Cardiac muscle cell (in vitro differentiated cells and primary cell): ENCODE results near the gene VWA2. TPM values are rescaled to one million over a fixed set of nuclear protein-coding genes. Genes with fewer than 3 reads are reported as not detected.

Experiments used
- DNase-seq, 2 donors: peaks; one replicate each; pipeline versions ENCODE4 v3.0.0 to v3.0.0-alpha.2; 2010 to 2017; ENCODE audit warnings: low read depth in 1 of 2, low spot score in 1 of 2
- H3K27ac ChIP-seq: fragments of 200-600 bp; sonication (generic); 2 replicates; pipeline ENCODE4 v1.5.1; 2016
- H3K27me3 ChIP-seq: fragments of 200-600 bp; sonication (generic); 2 replicates; pipeline ENCODE4 v1.6.0; 2016; ENCODE audit warnings: control low read depth
- H3K36me3 ChIP-seq: fragments of 200-600 bp; sonication (generic); 2 replicates; pipeline ENCODE4 v1.5.1; 2016; ENCODE audit warnings: control low read depth
- H3K4me1 ChIP-seq: fragments of 200-600 bp; sonication (generic); 2 replicates; pipeline ENCODE4 v1.8.1; 2017; ENCODE audit warnings: low read depth, mild to moderate bottlenecking, mixed run types
- H3K4me3 ChIP-seq: fragments of 200-600 bp; sonication (generic); 2 replicates; pipeline ENCODE4 v1.5.1; 2016; ENCODE audit warnings: mild to moderate bottlenecking
- H3K9me3 ChIP-seq: fragments of 200-600 bp; sonication (generic); 2 replicates; pipeline ENCODE4 v1.5.1; 2017; ENCODE audit warnings: low read depth, mild to moderate bottlenecking, control low read depth
- polyA plus RNA-seq: library from polyadenylated mRNA; unstranded; fragments of >200 nt; fragmentation: Nextera tagmentation; extraction: Ambion mirVana; gene quantifications from 2 replicates; pipeline ENCODE4 v1.2.1, GENCODE V29; 2016
- total RNA-seq: library from RNA; depleted of rRNA; stranded (reverse); fragments of >200 nt; gene quantifications from 2 replicates; pipeline ENCODE4 v1.2.3, GENCODE V29; 2016
- TF ChIP-seq, protein P1 (sequence below): IDR thresholded peaks from 2 replicates; pipeline ENCODE4 v1.5.1; 2012; ENCODE audit warnings: low read depth, mild to moderate bottlenecking, low read length

The VWA2 gene
- total and polyA plus RNA-seq, 2 experiments from 2014 or later: not detected

DNA sequence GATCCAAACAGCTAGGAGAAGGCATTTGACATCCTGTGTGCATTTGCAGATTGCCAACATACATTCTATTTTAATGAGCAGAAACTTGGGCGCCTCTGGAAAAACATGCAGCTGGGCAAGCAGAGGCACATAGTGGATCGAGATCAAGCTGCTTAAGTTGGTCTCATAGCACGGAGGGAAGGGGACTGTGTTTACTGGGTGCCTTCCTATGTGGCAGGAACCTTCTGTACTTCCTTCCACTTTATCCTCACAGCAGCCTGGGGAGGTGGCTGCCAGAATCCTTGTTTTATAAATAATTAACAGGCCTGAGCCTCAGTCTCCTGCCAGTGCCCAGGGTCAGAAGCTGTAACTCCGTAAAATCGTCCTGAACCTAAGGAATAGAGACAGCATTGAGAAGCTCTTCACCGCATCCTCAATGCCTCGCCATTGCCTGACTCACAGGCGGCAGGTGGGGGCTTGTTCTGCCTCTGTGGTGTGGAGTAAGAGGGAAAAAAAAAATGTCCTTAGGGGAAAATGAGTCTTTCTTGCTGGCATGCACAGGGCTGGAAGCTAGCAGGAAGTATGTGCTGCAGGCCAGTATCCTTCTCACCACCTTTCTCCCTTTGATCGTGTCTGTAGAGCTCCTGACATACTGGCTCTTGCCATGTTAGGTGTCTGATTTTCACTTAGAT, 6.2 kb downstream of the VWA2 start:
- peaks cover 42% of the 10 kb centered on the region for H3K27me3 ChIP-seq

DNA sequence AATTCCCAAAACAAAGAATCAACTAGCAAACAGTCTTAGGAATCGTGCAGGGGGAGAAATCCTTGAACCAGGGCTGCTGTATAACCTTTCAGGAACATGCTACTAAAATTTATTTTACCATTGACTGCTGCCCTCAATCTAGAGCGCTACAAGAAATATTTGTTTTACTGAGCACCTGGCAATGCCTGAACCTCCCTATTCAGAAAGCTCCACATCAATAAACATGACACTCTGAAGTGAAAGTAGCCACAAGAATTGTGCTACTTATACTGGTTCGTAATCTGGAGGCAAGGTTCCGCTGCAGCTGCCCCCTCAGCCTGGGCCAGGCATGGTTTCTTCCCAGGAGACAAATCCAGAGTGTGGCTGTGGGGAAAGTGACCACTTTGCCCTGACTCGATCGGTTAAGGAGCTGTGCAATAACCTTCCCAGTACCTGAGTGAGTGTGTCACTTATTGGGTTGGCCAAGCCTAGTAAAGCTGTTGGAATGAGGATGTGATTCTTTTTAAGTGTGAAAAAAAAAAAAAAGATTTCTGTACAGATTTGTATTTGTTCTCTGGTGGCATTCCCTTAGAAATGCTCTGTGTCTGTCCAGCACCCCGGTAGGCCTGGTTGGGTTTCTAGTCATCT, 7.7 kb downstream of the VWA2 start:
- Histone ChIP-seq H3K27me3 (peaks cover 27% of the 10 kb centered on the region), H3K4me3 (no peak overlapping the region), H3K9me3 (no peaks in the 10 kb centered on the region), H3K36me3 (no peaks in the 10 kb centered on the region), H3K27ac (no peak overlapping the region), H3K4me1 (no peaks in the 10 kb centered on the region)
- TF ChIP-seq, protein P1, sequence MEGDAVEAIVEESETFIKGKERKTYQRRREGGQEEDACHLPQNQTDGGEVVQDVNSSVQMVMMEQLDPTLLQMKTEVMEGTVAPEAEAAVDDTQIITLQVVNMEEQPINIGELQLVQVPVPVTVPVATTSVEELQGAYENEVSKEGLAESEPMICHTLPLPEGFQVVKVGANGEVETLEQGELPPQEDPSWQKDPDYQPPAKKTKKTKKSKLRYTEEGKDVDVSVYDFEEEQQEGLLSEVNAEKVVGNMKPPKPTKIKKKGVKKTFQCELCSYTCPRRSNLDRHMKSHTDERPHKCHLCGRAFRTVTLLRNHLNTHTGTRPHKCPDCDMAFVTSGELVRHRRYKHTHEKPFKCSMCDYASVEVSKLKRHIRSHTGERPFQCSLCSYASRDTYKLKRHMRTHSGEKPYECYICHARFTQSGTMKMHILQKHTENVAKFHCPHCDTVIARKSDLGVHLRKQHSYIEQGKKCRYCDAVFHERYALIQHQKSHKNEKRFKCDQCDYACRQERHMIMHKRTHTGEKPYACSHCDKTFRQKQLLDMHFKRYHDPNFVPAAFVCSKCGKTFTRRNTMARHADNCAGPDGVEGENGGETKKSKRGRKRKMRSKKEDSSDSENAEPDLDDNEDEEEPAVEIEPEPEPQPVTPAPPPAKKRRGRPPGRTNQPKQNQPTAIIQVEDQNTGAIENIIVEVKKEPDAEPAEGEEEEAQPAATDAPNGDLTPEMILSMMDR: no peak
- DNase-seq: no peak

More for the DNA sequence above, 6.2 kb downstream of the VWA2 start:
- Histone ChIP-seq H3K36me3 (no peaks in the 10 kb centered on the region), H3K4me3 (no peak overlapping the region), H3K4me1 (no peaks in the 10 kb centered on the region), H3K9me3 (no peaks in the 10 kb centered on the region), H3K27ac (no peak overlapping the region)
- DNase-seq: no peak
- TF ChIP-seq, protein P1: no peak

DNA sequence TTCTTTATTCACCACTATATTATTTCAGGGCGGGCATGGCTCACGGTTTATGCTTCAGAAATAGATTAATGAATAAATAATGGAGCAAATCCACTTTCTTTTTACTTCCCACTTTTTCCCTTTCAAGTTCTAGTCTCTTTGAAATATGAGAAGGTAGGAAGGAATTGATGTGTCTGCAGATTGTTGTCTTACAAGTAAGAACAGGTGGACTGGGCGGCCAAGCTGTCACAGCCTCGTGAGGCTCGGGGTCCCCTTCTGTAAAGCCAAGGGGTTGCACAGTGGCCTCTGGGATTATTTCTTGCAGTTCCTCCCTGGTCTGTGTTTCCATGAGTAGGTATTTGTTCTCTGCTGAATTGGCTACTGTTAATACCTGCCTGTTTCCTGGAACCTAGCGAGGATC, 11.2 kb downstream of the VWA2 start:
- TF ChIP-seq, protein P1: no peak
- DNase-seq: no peak

DNA sequence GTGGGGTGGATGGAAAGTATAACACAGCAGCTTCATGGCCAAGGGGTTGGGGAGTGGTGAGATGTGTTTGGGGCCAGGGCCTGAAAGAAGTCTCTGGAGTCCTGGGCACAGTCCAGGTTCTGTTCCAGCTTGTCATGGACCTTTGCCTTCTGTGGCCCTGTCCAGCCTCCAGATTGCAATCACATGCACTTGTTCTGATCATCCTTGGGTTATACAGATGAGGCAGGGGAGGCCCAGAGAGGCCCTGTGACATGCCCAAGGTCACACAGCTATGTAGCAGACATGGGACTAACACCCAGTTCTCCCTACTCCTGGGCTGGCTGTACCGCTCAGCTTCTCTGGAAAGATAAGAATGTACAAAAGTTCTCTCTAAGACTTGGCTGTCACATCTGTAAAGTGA, 11.7 kb downstream of the VWA2 start:
- no peaks in the 10 kb centered on the region for H3K27me3 ChIP-seq
- no peak for DNase-seq
- TF ChIP-seq, protein P1: no peak
- H3K4me3 ChIP-seq: no peak overlapping the region
- H3K4me1 ChIP-seq: no peaks in the 10 kb centered on the region
- no peaks in the 10 kb centered on the region for H3K36me3 ChIP-seq
- H3K9me3 ChIP-seq: no peaks in the 10 kb centered on the region
- no peak overlapping the region for H3K27ac ChIP-seq

More for the DNA sequence above, 11.2 kb downstream of the VWA2 start:
- Histone ChIP-seq H3K27ac (no peak overlapping the region), H3K4me1 (no peaks in the 10 kb centered on the region), H3K4me3 (no peak overlapping the region), H3K9me3 (no peaks in the 10 kb centered on the region), H3K27me3 (no peaks in the 10 kb centered on the region), H3K36me3 (no peaks in the 10 kb centered on the region)

DNA sequence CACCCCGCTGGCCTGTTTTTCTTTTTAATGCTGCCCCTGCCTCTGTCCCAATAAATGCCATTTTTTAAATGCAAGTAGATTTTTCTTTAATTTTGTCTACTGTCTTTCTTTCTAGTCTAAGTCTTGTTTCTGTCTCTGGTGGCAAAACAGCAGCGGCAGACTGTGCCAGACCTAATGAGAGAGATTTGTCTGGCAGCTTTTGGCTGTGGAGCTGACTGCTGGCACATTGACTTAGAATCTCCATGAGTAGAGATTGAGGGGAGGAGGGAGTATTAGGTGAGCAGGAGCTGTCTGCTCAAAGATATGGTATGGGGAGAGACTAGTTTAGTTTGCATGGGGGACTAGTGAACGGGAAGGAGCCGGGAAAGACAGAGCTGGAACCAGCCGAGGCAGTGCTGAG, 13.0 kb downstream of the VWA2 start:
- Histone ChIP-seq H3K36me3 (no peaks in the 10 kb centered on the region), H3K4me3 (no peak overlapping the region), H3K4me1 (no peaks in the 10 kb centered on the region), H3K27me3 (no peaks in the 10 kb centered on the region), H3K27ac (no peak overlapping the region), H3K9me3 (no peaks in the 10 kb centered on the region)
- DNase-seq: no peak
- TF ChIP-seq, protein P1: no peak
